SK-N-SH (cell line): ENCODE measurements around the gene CAPN11. TPM values are rescaled to one million over a fixed set of nuclear protein-coding genes. Genes with fewer than 3 reads are reported as not detected.

Experiments used
- CTCF ChIA-PET: fragments of 300-600, 350-600 bp; formaldehyde crosslinking; extraction: SDS; loops from one replicate; lab custom pipeline; 2021; lab: Yijun Ruan, JAX
- POLR2A ChIA-PET: fragments of 350-600 bp; sonication (Branson Sonifier 250); formaldehyde crosslinking; extraction: SDS; loops from one replicate; lab custom pipeline; 2020; ENCODE audit warnings: antibody characterized with exemption, inconsistent platforms; lab: Yijun Ruan, JAX
- DNase-seq: peaks from one replicate; pipeline ENCODE4 v3.0.0; 2012
- H2AFZ ChIP-seq: fragments of 200-600 bp; sonication (generic); 2 replicates; pipeline ENCODE4 v1.8.1; 2016; ENCODE audit warnings: antibody characterized with exemption, mild to moderate bottlenecking, low read depth
- H3F3A ChIP-seq: fragments of 200-600 bp; sonication (generic); replicated peaks from 2 replicates; pipeline ENCODE3; 2016; ENCODE audit warnings: antibody characterized with exemption, mild to moderate bottlenecking; ENCODE audit not compliant: insufficient read depth
- H3K27ac ChIP-seq, 2 experiments: fragments of 200-500 bp in 1 of 2; fragments of 200-600 bp in 1 of 2; sonication (Bioruptor generic) in 1 of 2; sonication (generic), shearing (Covaris generic) in 1 of 2; 2 replicates each; pipeline versions ENCODE4 v1.5.1 to v1.6.1; 2014 to 2016; ENCODE audit warnings: low read depth in 2 of 2, inconsistent platforms in 1 of 2, low read length in 1 of 2, mild to moderate bottlenecking in 1 of 2, mixed read lengths in 1 of 2
- H3K27me3 ChIP-seq: fragments of 200-600 bp; sonication (generic), shearing (Covaris generic); 2 replicates; pipeline ENCODE4 v1.6.1; 2016; ENCODE audit warnings: mixed run types; ENCODE audit not compliant: insufficient read depth
- H3K36me3 ChIP-seq, 2 experiments: fragments of 200-500 bp in 1 of 2; fragments of 200-600 bp in 1 of 2; sonication (Bioruptor generic) in 1 of 2; sonication (generic) in 1 of 2; replicated peaks in 1 of 2; 2 replicates each; pipeline versions ENCODE3 to v1.5.1; 2014 to 2016; ENCODE audit warnings: low read length in 1 of 2, mild to moderate bottlenecking in 1 of 2; ENCODE audit not compliant: insufficient read depth in 2 of 2, control insufficient read depth in 1 of 2
- H3K4me1 ChIP-seq, 2 experiments: fragments of 200-500 bp in 1 of 2; fragments of 200-600 bp in 1 of 2; sonication (Bioruptor generic) in 1 of 2; sonication (generic), shearing (Covaris generic) in 1 of 2; 2 replicates each; pipeline versions ENCODE4 v1.5.1 to v1.6.1; 2014 to 2016; ENCODE audit warnings: low read depth in 1 of 2, low read length in 1 of 2, mixed run types in 1 of 2; ENCODE audit not compliant: insufficient read depth in 2 of 2, control insufficient read depth in 1 of 2
- H3K4me2 ChIP-seq: fragments of 200-600 bp; sonication (generic), shearing (Covaris generic); 2 replicates; pipeline ENCODE4 v1.6.1; 2017; ENCODE audit warnings: mixed run types
- H3K4me3 ChIP-seq, 2 experiments: fragments of 200-500 bp in 1 of 2; fragments of 200-600 bp in 1 of 2; sonication (Bioruptor generic) in 1 of 2; sonication (generic), shearing (Covaris generic) in 1 of 2; 2 replicates each; pipeline versions ENCODE4 v1.5.1 to v1.8.1; 2014 to 2016; ENCODE audit warnings: low read depth in 2 of 2, inconsistent platforms in 1 of 2, low read length in 1 of 2, mild to moderate bottlenecking in 1 of 2, mixed read lengths in 1 of 2, moderate library complexity in 1 of 2
- H3K79me2 ChIP-seq: fragments of 200-600 bp; sonication (generic); 2 replicates; pipeline ENCODE4 v1.8.1; 2017; ENCODE audit warnings: mild to moderate bottlenecking; ENCODE audit not compliant: insufficient read depth
- H3K9ac ChIP-seq: fragments of 200-600 bp; sonication (generic); 2 replicates; pipeline ENCODE4 v1.6.1; 2017; ENCODE audit warnings: mixed run types
- H3K9me2 ChIP-seq: fragments of 200-600 bp; sonication (generic); 2 replicates; pipeline ENCODE4 v1.6.1; 2017; ENCODE audit warnings: mixed run types
- H3K9me3 ChIP-seq: fragments of 200-600 bp; sonication (generic); 2 replicates; pipeline ENCODE4 v1.6.1; 2017; ENCODE audit warnings: mixed run types, mild to moderate bottlenecking, moderate library complexity
- H4K20me1 ChIP-seq: fragments of 200-600 bp; sonication (generic); 2 replicates; pipeline ENCODE4 v1.6.1; 2017; ENCODE audit warnings: mild to moderate bottlenecking, mixed run types; ENCODE audit not compliant: insufficient read depth
- ELF1 ChIP-seq: IDR thresholded peaks from 2 replicates; pipeline ENCODE4 v1.4.0; 2012
- FOXJ3 ChIP-seq: sonication (generic); formaldehyde crosslinking; IDR thresholded peaks from 2 replicates; pipeline ENCODE4 v1.5.1; 2020; ENCODE audit warnings: mild to moderate bottlenecking, missing genetic modification reagents
- FOXM1 ChIP-seq: IDR thresholded peaks from 2 replicates; pipeline ENCODE4 v1.4.0; 2012; ENCODE audit warnings: low read depth, mild to moderate bottlenecking
- GABPA ChIP-seq: IDR thresholded peaks from 2 replicates; pipeline ENCODE4 v1.4.0; 2012; ENCODE audit warnings: low read depth, mild to moderate bottlenecking
- GATA2 ChIP-seq: sonication (generic); formaldehyde crosslinking; IDR thresholded peaks from 2 replicates; pipeline ENCODE4 v1.5.0; 2020; ENCODE audit warnings: mild to moderate bottlenecking, missing genetic modification reagents
- MAX ChIP-seq: IDR thresholded peaks from 2 replicates; pipeline ENCODE4 v1.4.0; 2012; ENCODE audit warnings: low read depth
- MEF2A ChIP-seq: IDR thresholded peaks from 2 replicates; pipeline ENCODE4 v1.4.0; 2012; ENCODE audit warnings: low read depth, borderline replicate concordance
- MXI1 ChIP-seq: IDR thresholded peaks from 2 replicates; pipeline ENCODE4 v1.6.1; 2012; ENCODE audit warnings: mild to moderate bottlenecking, low read depth, low read length, improper control_type of control experiment
- NFIC ChIP-seq: IDR thresholded peaks from 2 replicates; pipeline ENCODE4 v1.4.0; 2012; ENCODE audit warnings: borderline replicate concordance
- POLR2AphosphoS5 ChIP-seq: IDR thresholded peaks from 2 replicates; pipeline ENCODE4 v1.6.1; 2012; ENCODE audit warnings: low read depth, low read length
- RFX5 ChIP-seq: IDR thresholded peaks from 2 replicates; pipeline ENCODE4 v1.6.1; 2012; ENCODE audit warnings: mild to moderate bottlenecking, improper control_type of control experiment, low read length
- TAF1 ChIP-seq: IDR thresholded peaks from 2 replicates; pipeline ENCODE4 v1.6.1; 2012; ENCODE audit warnings: low read depth, mild to moderate bottlenecking, low read length, moderate library complexity, borderline replicate concordance
- TCF12 ChIP-seq: IDR thresholded peaks from 2 replicates; pipeline ENCODE4 v1.4.0; 2012
- TEAD4 ChIP-seq: IDR thresholded peaks from 2 replicates; pipeline ENCODE4 v1.4.0; 2012; ENCODE audit warnings: mild to moderate bottlenecking, borderline replicate concordance; ENCODE audit not compliant: insufficient read depth
- WGBS: methylation state at CpG from one replicate; pipeline ENCODE4 v1.1.6; 2017; ENCODE audit warnings: low lambda C conversion rate; 5-methylcytosine and 5-hydroxymethylcytosine counted together
- polyA plus RNA-seq, 3 experiments: library from polyadenylated mRNA; depleted of rRNA; stranded (reverse); fragments of >200 nt; gene quantifications; 2 replicates each; pipeline ENCODE4 v1.2.3, GENCODE V29; 2012
- TF ChIP-seq, protein P1 (sequence below): IDR thresholded peaks from 2 replicates; pipeline ENCODE4 v1.6.1; 2012; ENCODE audit warnings: mild to moderate bottlenecking, low read depth, low read length, moderate library complexity
- TF ChIP-seq, protein P2 (sequence below): IDR thresholded peaks from 2 replicates; pipeline ENCODE4 v1.4.0; 2012; ENCODE audit warnings: low read depth, borderline replicate concordance

CAPN11 gene
- polyA plus RNA-seq, 1 of the 3 experiments (the other 2 are of a cell fraction), result not detected

- H3K36me3 ChIP-seq, result no peaks in the 10 kb centered on the region
- H3K9ac ChIP-seq, result no peak overlapping the region
- 100% methylated on average over 4 of the region's 7 CpGs for WGBS
- no peak overlapping the region for H3K27ac ChIP-seq
- peaks cover 14% of the 10 kb centered on the region for H3F3A ChIP-seq
- CTCF ChIA-PET, result interaction anchor here (0.7 to 1.9 kb wide), 5 partner anchors 17 to 83 kb away, joined by 3 to 10 read pairs (median 3); no protein-coding TSS in a partner anchor
- no peaks in the 10 kb centered on the region for H3K79me2 ChIP-seq
- TF ChIP-seq RFX5 (no peak), POLR2AphosphoS5 (no peak), TEAD4 (no peak), TAF1 (no peak), TCF12 (no peak)
- H3K27me3 ChIP-seq, result no peaks in the 10 kb centered on the region; the same call in 1 of the 2 replicates
- no peak overlapping the region for H3K4me3 ChIP-seq
- H3K9me2 ChIP-seq, result no peaks in the 10 kb centered on the region
- no peaks in the 10 kb centered on the region for H3K9me3 ChIP-seq
- no peaks in the 10 kb centered on the region for H4K20me1 ChIP-seq
- H3K4me1 ChIP-seq, result no peaks in the 10 kb centered on the region; a peak in 1 of 4 replicates
- H3K4me2 ChIP-seq, result no peak overlapping the region
- POLR2A ChIA-PET, result no interaction called here
- no peak overlapping the region for H2AFZ ChIP-seq
- no peak for DNase-seq
Observed at GRCh38 chr6:44179648-44180047, 21.0 kb downstream of the CAPN11 start.

DNA sequence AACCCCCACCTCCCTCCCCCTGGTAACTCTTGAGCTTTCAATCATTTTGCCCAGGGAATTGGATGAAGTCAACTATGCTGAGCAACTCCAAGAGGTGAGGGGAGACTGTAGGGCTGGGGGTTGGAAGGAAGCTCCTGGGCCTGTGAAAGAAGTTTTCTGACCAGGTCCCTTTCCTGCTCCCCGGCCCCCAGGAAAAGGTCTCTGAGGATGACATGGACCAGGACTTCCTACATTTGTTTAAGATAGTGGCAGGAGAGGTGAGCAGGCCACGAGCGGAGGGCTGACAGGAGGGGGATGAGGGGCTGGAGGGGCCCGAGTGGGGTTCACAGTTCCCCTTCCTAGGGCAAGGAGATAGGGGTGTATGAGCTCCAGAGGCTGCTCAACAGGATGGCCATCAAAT lies 21.8 kb downstream of the CAPN11 start:
- H3F3A ChIP-seq, result peaks cover 14% of the 10 kb centered on the region
- no peaks in the 10 kb centered on the region for H4K20me1 ChIP-seq
- H3K4me1 ChIP-seq, result no peaks in the 10 kb centered on the region; a peak in 1 of 4 replicates
- no peak overlapping the region for H3K27ac ChIP-seq
- ChIA-PET POLR2A (interaction anchor here (0.7 kb wide), 1 partner anchor 44 kb away, joined by 3 read pairs; no protein-coding TSS in a partner anchor), CTCF (interaction anchor here (0.7 to 1.9 kb wide), 7 partner anchors 18 to 84 kb away, joined by 3 to 10 read pairs (median 3); partner anchors contain the start of gene SLC35B2)
- H3K36me3 ChIP-seq, result no peaks in the 10 kb centered on the region
- H3K4me3 ChIP-seq, result no peak overlapping the region
- H3K4me2 ChIP-seq, result no peak overlapping the region
- H3K27me3 ChIP-seq, result no peaks in the 10 kb centered on the region; the same call in 1 of the 2 replicates
- no peak overlapping the region for H3K9ac ChIP-seq
- no peak for DNase-seq
- H2AFZ ChIP-seq, result no peak overlapping the region
- H3K9me2 ChIP-seq, result no peaks in the 10 kb centered on the region
- no peaks in the 10 kb centered on the region for H3K79me2 ChIP-seq
- no peaks in the 10 kb centered on the region for H3K9me3 ChIP-seq
- TF ChIP-seq GATA2 (no peak), FOXM1 (no peak), RFX5 (no peak), GABPA (no peak), MAX (no peak)
- 100% methylated on average over 3 of the region's 4 CpGs for WGBS

DNA sequence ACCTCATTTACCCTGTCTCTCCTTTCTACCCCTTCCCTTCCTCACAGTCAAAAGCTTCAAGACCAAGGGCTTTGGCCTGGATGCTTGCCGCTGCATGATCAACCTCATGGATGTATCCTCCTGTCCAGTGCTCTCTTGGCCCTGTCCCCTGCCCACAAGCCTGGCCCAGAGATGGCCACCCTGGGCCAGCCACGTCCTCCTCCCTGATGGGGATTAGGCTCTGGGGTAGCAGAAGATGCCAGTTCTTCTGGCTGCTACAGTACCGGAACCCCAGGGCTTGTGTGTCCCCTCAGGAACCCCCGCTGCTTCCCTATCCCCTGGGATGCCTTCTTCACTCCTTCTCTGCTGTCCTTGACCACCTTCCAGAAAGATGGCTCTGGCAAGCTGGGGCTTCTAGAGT lies 22.3 kb downstream of the CAPN11 start:
- H3K9me2 ChIP-seq, result no peaks in the 10 kb centered on the region
- no peaks in the 10 kb centered on the region; the same call in 1 of the 2 replicates for H3K27me3 ChIP-seq
- POLR2A ChIA-PET, result interaction anchor here (0.7 kb wide), 1 partner anchor 44 kb away, joined by 3 read pairs; no protein-coding TSS in a partner anchor
- no peaks in the 10 kb centered on the region for H3K36me3 ChIP-seq
- H3K4me2 ChIP-seq, result no peak overlapping the region
- CTCF ChIA-PET, result interaction anchor here (0.8 to 1.9 kb wide), 4 partner anchors 53 to 84 kb away, joined by 3 to 10 read pairs (median 4); partner anchors contain the start of gene SLC35B2
- H3K9ac ChIP-seq, result no peak overlapping the region
- no peaks in the 10 kb centered on the region; a peak in 1 of 4 replicates for H3K4me1 ChIP-seq
- no peaks in the 10 kb centered on the region for H4K20me1 ChIP-seq
- DNase-seq, result no peak
- 95% methylated on average over 4 of the region's 4 CpGs for WGBS
- no peak overlapping the region for H2AFZ ChIP-seq
- H3K9me3 ChIP-seq, result no peaks in the 10 kb centered on the region
- no peak overlapping the region for H3K4me3 ChIP-seq
- H3K27ac ChIP-seq, result no peak overlapping the region
- TF ChIP-seq NFIC, result no peak
- TF ChIP-seq FOXJ3 (CRISPR knock-in tag), result no peak
- TF ChIP-seq MXI1, result no peak
- no peak for TF ChIP-seq MEF2A
- TF ChIP-seq, protein P1, sequence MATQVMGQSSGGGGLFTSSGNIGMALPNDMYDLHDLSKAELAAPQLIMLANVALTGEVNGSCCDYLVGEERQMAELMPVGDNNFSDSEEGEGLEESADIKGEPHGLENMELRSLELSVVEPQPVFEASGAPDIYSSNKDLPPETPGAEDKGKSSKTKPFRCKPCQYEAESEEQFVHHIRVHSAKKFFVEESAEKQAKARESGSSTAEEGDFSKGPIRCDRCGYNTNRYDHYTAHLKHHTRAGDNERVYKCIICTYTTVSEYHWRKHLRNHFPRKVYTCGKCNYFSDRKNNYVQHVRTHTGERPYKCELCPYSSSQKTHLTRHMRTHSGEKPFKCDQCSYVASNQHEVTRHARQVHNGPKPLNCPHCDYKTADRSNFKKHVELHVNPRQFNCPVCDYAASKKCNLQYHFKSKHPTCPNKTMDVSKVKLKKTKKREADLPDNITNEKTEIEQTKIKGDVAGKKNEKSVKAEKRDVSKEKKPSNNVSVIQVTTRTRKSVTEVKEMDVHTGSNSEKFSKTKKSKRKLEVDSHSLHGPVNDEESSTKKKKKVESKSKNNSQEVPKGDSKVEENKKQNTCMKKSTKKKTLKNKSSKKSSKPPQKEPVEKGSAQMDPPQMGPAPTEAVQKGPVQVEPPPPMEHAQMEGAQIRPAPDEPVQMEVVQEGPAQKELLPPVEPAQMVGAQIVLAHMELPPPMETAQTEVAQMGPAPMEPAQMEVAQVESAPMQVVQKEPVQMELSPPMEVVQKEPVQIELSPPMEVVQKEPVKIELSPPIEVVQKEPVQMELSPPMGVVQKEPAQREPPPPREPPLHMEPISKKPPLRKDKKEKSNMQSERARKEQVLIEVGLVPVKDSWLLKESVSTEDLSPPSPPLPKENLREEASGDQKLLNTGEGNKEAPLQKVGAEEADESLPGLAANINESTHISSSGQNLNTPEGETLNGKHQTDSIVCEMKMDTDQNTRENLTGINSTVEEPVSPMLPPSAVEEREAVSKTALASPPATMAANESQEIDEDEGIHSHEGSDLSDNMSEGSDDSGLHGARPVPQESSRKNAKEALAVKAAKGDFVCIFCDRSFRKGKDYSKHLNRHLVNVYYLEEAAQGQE, result no peak
- TF ChIP-seq, protein P2, sequence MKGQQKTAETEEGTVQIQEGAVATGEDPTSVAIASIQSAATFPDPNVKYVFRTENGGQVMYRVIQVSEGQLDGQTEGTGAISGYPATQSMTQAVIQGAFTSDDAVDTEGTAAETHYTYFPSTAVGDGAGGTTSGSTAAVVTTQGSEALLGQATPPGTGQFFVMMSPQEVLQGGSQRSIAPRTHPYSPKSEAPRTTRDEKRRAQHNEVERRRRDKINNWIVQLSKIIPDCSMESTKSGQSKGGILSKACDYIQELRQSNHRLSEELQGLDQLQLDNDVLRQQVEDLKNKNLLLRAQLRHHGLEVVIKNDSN, result no peak
- no peak for TF ChIP-seq ELF1
- H3K79me2 ChIP-seq, result no peaks in the 10 kb centered on the region
- H3F3A ChIP-seq, result peaks cover 14% of the 10 kb centered on the region
